Hepatocyte (in vitro differentiated cells): ENCODE data around the gene FAM120B. TPM values are rescaled to one million over a fixed set of nuclear protein-coding genes. Genes with fewer than 3 reads are reported as not detected.

ENCODE experiments used
- DNase-seq: peaks from one replicate; pipeline ENCODE4 v3.0.0-alpha.2; 2016; ENCODE audit warnings: low spot score
- H2AFZ ChIP-seq: fragments of 200-600 bp; sonication (generic); 2 replicates; pipeline ENCODE4 v1.6.0; 2016; ENCODE audit warnings: antibody characterized with exemption, mild to moderate bottlenecking
- H3K27ac ChIP-seq: fragments of 200-600 bp; sonication (generic); 2 replicates; pipeline ENCODE4 v1.5.1; 2016; ENCODE audit warnings: mild to moderate bottlenecking
- H3K27me3 ChIP-seq: fragments of 200-600 bp; sonication (generic); 2 replicates; pipeline ENCODE4 v1.6.1; 2016
- H3K36me3 ChIP-seq: fragments of 200-600 bp; sonication (generic); replicated peaks from 2 replicates; pipeline ENCODE4 v1.5.1; 2016; ENCODE audit warnings: low read depth; ENCODE audit not compliant: insufficient read depth
- H3K4me1 ChIP-seq: fragments of 200-600 bp; sonication (generic); 2 replicates; pipeline ENCODE4 v1.5.1; 2016; ENCODE audit warnings: mild to moderate bottlenecking, moderate library complexity; ENCODE audit not compliant: insufficient read depth
- H3K4me2 ChIP-seq: fragments of 200-600 bp; sonication (generic); 2 replicates; pipeline ENCODE4 v1.6.0; 2016
- H3K4me3 ChIP-seq: fragments of 200-600 bp; sonication (generic); 2 replicates; pipeline ENCODE4 v1.5.1; 2016; ENCODE audit warnings: mild to moderate bottlenecking
- H3K79me2 ChIP-seq: fragments of 200-600 bp; sonication (generic); 2 replicates; pipeline ENCODE4 v1.6.0; 2017; ENCODE audit warnings: mild to moderate bottlenecking
- H3K9me2 ChIP-seq: fragments of 200-600 bp; sonication (generic); replicated peaks from 2 replicates; pipeline ENCODE4 v1.6.0; 2017; ENCODE audit warnings: mild to moderate bottlenecking; ENCODE audit not compliant: insufficient read depth
- H3K9me3 ChIP-seq: fragments of 200-600 bp; sonication (generic); 2 replicates; pipeline ENCODE4 v1.5.1; 2016; ENCODE audit warnings: low read depth, mild to moderate bottlenecking
- H4K20me1 ChIP-seq: fragments of 200-600 bp; sonication (generic); 2 replicates; pipeline ENCODE4 v1.6.0; 2016; ENCODE audit warnings: mild to moderate bottlenecking; ENCODE audit not compliant: insufficient read depth, poor library complexity, severe bottlenecking
- CTCF ChIP-seq: fragments of 200-600 bp; sonication (generic); IDR thresholded peaks from 2 replicates; pipeline ENCODE4 v1.5.1; 2016; ENCODE audit warnings: antibody characterized with exemption, mild to moderate bottlenecking; ENCODE audit not compliant: poor library complexity
- EZH2 ChIP-seq: fragments of 200-600 bp; sonication (generic); IDR thresholded peaks from 2 replicates; pipeline ENCODE4 v1.6.1; 2016; ENCODE audit warnings: antibody characterized with exemption, mild to moderate bottlenecking, borderline replicate concordance
- EZH2phosphoT487 ChIP-seq: fragments of 200-600 bp; sonication (generic); IDR thresholded peaks from one replicate; pipeline ENCODE4 v1.6.1; 2018; ENCODE audit warnings: antibody characterized with exemption, mild to moderate bottlenecking, low read depth, moderate library complexity; ENCODE audit not compliant: unreplicated experiment, severe bottlenecking
- WGBS: methylation state at CpG from one replicate; pipeline ENCODE4 v1.1.6; 2016; ENCODE audit warnings: low lambda C conversion rate; ENCODE audit errors: missing lambda C conversion rate; 5-methylcytosine and 5-hydroxymethylcytosine counted together
- polyA plus RNA-seq: library from polyadenylated mRNA; unstranded; fragments of >200 nt; fragmentation: Nextera tagmentation; extraction: Ambion mirVana; gene quantifications from 2 replicates; pipeline ENCODE4 v1.2.1, GENCODE V29; 2016
- total RNA-seq: library from RNA; depleted of rRNA; stranded (reverse); fragments of >200 nt; gene quantifications from 2 replicates; pipeline ENCODE4 v1.2.3, GENCODE V29; 2014

The FAM120B gene
- total and polyA plus RNA-seq, 2 experiments from 2014 or later = 16.0 to 25.8 TPM

DNA sequence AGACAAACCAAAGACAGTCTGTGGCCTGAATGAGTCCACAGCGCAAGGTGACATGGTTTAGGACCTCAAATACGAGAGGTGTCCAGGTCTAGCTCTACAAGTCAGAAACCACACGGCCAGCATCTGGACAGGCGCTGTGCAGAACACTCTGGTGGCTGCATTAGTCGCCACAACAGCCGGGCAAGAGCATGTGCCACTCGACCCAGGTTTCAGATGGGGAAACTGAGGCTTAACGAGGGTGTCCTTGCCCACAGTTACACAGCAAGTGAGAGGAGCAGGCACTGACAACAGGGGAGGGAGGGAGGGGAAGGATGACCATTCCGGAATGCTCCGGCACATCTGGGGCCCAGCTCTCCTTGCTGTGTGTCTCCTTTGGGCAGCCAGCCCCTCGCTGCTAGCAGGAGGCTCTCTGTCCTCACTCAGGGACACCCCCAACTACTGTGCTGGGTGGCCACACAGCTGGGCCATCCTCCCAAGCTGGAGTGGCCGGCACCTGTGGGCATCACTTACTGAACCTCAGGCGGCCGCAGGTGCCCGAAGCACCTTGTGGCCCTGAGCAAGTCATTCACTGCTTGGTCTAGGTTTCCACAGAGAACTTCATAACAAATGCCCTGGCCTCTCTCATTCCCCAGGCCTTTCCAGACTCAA lies 22.3 kb upstream of the FAM120B start:
- peaks cover 19% of the 10 kb centered on the region for H3K4me1 ChIP-seq
- no peaks in the 10 kb centered on the region for H3K9me2 ChIP-seq
- H3K27ac ChIP-seq = no peak overlapping the region
- no peak overlapping the region for H3K4me2 ChIP-seq
- no peak for DNase-seq
- no peak overlapping the region for H2AFZ ChIP-seq
- H3K4me3 ChIP-seq = no peak overlapping the region
- H4K20me1 ChIP-seq = no peaks in the 10 kb centered on the region
- no peaks in the 10 kb centered on the region for H3K9me3 ChIP-seq
- WGBS = 92% methylated on average over 12 of the region's 15 CpGs
- no peaks in the 10 kb centered on the region for H3K79me2 ChIP-seq
- peaks cover 38% of the 10 kb centered on the region for H3K27me3 ChIP-seq
- TF ChIP-seq EZH2 = no peak
- no peak for TF ChIP-seq CTCF
- TF ChIP-seq EZH2phosphoT487 = no peak
- H3K36me3 ChIP-seq = no peaks in the 10 kb centered on the region

DNA sequence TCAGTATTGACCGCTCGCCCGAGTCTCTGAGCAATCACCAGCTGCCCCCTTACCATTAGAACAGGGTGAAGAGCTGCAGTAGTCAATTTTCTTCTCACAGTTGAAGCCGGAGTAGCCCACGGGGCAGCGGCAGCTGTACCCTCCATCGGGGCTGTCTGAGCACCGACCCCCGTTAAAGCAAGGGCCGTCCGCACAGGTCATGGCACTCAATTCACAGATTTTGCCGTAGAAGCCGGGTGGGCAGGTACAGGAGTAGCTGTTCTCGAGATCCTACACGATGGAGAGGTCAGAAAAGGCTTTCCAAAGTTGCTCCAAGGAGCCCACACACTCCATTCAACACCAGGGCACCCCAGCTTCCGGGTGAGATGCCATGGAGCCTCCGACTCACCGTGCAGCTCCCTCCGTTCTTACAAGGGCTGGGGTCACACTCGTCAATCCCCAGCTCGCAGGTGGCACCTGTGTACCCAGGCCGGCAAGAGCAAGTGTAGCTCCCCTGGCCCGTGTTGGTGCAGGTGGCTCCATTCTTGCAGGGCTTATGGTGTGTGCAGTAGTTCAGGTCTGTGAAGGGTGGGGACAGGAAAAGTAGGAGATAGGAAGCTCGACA lies 21.6 kb upstream of the FAM120B start:
- Histone ChIP-seq H4K20me1 (no peaks in the 10 kb centered on the region), H3K9me2 (no peaks in the 10 kb centered on the region), H3K36me3 (no peaks in the 10 kb centered on the region), H3K9me3 (no peaks in the 10 kb centered on the region), H3K4me2 (no peak overlapping the region), H2AFZ (no peak overlapping the region), H3K27me3 (peaks cover 44% of the 10 kb centered on the region), H3K4me3 (no peak overlapping the region), H3K79me2 (no peaks in the 10 kb centered on the region), H3K4me1 (peaks cover 23% of the 10 kb centered on the region), H3K27ac (no peak overlapping the region)
- no peak for TF ChIP-seq EZH2
- TF ChIP-seq CTCF = no peak
- no peak for TF ChIP-seq EZH2phosphoT487
- no peak for DNase-seq
- WGBS = 95% methylated on average over 24 of the region's 24 CpGs

DNA sequence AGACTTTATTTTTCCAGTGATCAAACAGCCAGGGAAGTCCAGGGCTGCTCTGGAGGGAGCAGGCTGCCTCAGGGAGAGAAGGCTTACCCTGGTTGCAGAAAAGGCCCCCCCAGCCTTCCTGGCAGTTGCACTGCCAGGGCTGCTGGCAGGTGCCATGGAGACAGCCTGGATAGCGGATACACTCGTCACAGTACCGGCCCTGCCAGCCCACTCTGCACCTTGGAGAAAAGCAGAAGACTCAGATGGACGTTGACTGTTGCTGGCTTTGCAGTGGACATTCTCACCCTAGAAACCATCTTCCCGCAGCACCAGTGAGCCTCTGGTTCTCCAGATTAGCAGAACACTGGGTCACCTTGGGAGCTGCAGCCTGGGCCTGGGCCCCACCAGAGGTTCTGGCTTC lies 21.1 kb upstream of the FAM120B start:
- no peak overlapping the region for H3K27ac ChIP-seq
- H3K4me3 ChIP-seq = no peak overlapping the region
- H3K9me2 ChIP-seq = no peaks in the 10 kb centered on the region
- no peak for DNase-seq
- H3K9me3 ChIP-seq = no peaks in the 10 kb centered on the region
- WGBS = 93% methylated on average over 5 of the region's 5 CpGs
- H3K27me3 ChIP-seq = peaks cover 48% of the 10 kb centered on the region
- no peak overlapping the region for H3K4me2 ChIP-seq
- H3K36me3 ChIP-seq = no peaks in the 10 kb centered on the region
- no peak for TF ChIP-seq CTCF
- no peak overlapping the region for H2AFZ ChIP-seq
- H4K20me1 ChIP-seq = no peaks in the 10 kb centered on the region
- no peaks in the 10 kb centered on the region for H3K79me2 ChIP-seq
- peaks cover 23% of the 10 kb centered on the region for H3K4me1 ChIP-seq
